WTC11 (cell line): ENCODE measurements around the gene KRTAP4-9. TPM values are rescaled to one million over a fixed set of nuclear protein-coding genes. Genes with fewer than 3 reads are reported as not detected.

ENCODE experiments used
- ATAC-seq: fragments of 200-7000 bp; cut with Tn5 transposase; 2 replicates; pipeline ENCODE4 v1.10.0; 2021; ENCODE audit warnings: mild to moderate bottlenecking, moderate library complexity
- CTCF ChIA-PET: fragments of 300-600 bp; sonication (Branson Sonifier 250); formaldehyde crosslinking; loops from one replicate; lab custom pipeline; 2021; ENCODE audit warnings: antibody characterized with exemption; lab: Charles Lee
- POLR2A ChIA-PET: fragments of 350-600 bp; sonication (Branson Sonifier 250); formaldehyde crosslinking; loops from one replicate; lab custom pipeline; 2021; ENCODE audit warnings: antibody characterized with exemption; lab: Charles Lee
- DNase-seq: peaks from one replicate; pipeline ENCODE4 v3.0.0; 2021; ENCODE audit warnings: low spot score
- H3K27ac Mint-ChIP-seq: 2 replicates; pipeline ENCODE4 v1.8.0; 2021; ENCODE audit warnings: mixed read lengths
- H3K27me3 Mint-ChIP-seq: 2 replicates; pipeline ENCODE4 v1.8.0; 2021; ENCODE audit warnings: low read depth, mild to moderate bottlenecking, moderate library complexity, mixed read lengths
- H3K36me3 Mint-ChIP-seq: 2 replicates; pipeline ENCODE4 v1.8.0; 2021; ENCODE audit warnings: mixed read lengths
- H3K4me1 Mint-ChIP-seq: 2 replicates; pipeline ENCODE4 v1.8.0; 2022; ENCODE audit warnings: mixed read lengths
- H3K4me3 Mint-ChIP-seq: 2 replicates; pipeline ENCODE4 v1.8.0; 2021; ENCODE audit warnings: mild to moderate bottlenecking, moderate library complexity, mixed read lengths
- H3K9me3 Mint-ChIP-seq: 2 replicates; pipeline ENCODE4 v1.8.0; 2021; ENCODE audit warnings: mixed read lengths
- ELF4 ChIP-seq: sonication (generic); formaldehyde crosslinking; IDR thresholded peaks from 2 replicates; pipeline ENCODE4 v1.8.1; 2022; ENCODE audit warnings: low read depth, mild to moderate bottlenecking, moderate library complexity, missing genetic modification reagents
- FOXJ3 ChIP-seq: sonication (generic); formaldehyde crosslinking; IDR thresholded peaks from 2 replicates; pipeline ENCODE4 v1.9.0; 2021; ENCODE audit warnings: missing genetic modification reagents, mild to moderate bottlenecking, borderline replicate concordance
- RELA ChIP-seq: sonication (generic); formaldehyde crosslinking; IDR thresholded peaks from 2 replicates; pipeline ENCODE4 v1.8.1; 2022; ENCODE audit warnings: missing genetic modification reagents, mild to moderate bottlenecking, borderline replicate concordance
- SMAD4 ChIP-seq: sonication (generic); formaldehyde crosslinking; IDR thresholded peaks from 2 replicates; pipeline ENCODE4 v1.8.0; 2022; ENCODE audit warnings: mild to moderate bottlenecking, missing genetic modification reagents
- TCF7 ChIP-seq: sonication (generic); formaldehyde crosslinking; IDR thresholded peaks from 2 replicates; pipeline ENCODE4 v1.8.0; 2022; ENCODE audit warnings: mild to moderate bottlenecking, low read depth, missing genetic modification reagents, moderate library complexity
- TEAD4 ChIP-seq: sonication (generic); formaldehyde crosslinking; IDR thresholded peaks from 2 replicates; pipeline ENCODE4 v1.8.0; 2022; ENCODE audit warnings: mild to moderate bottlenecking, missing genetic modification reagents
- ZNF671 ChIP-seq: fragments of 250-450 bp; sonication (Bioruptor Pico); IDR thresholded peaks from 2 replicates; pipeline ENCODE4 v1.8.0; 2021; ENCODE audit warnings: mild to moderate bottlenecking
- total RNA-seq: library from RNA; stranded (reverse); gene quantifications from 3 replicates; pipeline ENCODE4 v1.2.3, GENCODE V29; 2021
- TF ChIP-seq, protein P1 (sequence below): sonication (generic); formaldehyde crosslinking; IDR thresholded peaks from 2 replicates; pipeline ENCODE4 v1.8.0; 2023; ENCODE audit warnings: mild to moderate bottlenecking, missing genetic modification reagents
- TF ChIP-seq, protein P2 (sequence below): fragments of 250-450 bp; sonication (Bioruptor Pico); IDR thresholded peaks from 2 replicates; pipeline ENCODE4 v1.8.0; 2021; ENCODE audit warnings: mild to moderate bottlenecking
- TF ChIP-seq, protein P3 (sequence below): sonication (generic); formaldehyde crosslinking; IDR thresholded peaks from 2 replicates; pipeline ENCODE4 v1.8.1; 2023; ENCODE audit warnings: mild to moderate bottlenecking, missing genetic modification reagents
- TF ChIP-seq, protein P4 (sequence below): sonication (generic); formaldehyde crosslinking; IDR thresholded peaks from 2 replicates; pipeline ENCODE4 v1.8.1; 2022; ENCODE audit warnings: low read depth, mild to moderate bottlenecking, moderate library complexity, missing genetic modification reagents, borderline replicate concordance
- TF ChIP-seq, protein P5 (sequence below): fragments of 250-450 bp; sonication (Bioruptor Pico); IDR thresholded peaks from 2 replicates; pipeline ENCODE4 v1.9.0; 2021; ENCODE audit warnings: moderate library complexity, mild to moderate bottlenecking, inconsistent platforms, borderline replicate concordance
- TF ChIP-seq, protein P6 (sequence below): sonication (generic); formaldehyde crosslinking; IDR thresholded peaks from 2 replicates; pipeline ENCODE4 v1.8.1; 2023; ENCODE audit warnings: mild to moderate bottlenecking, missing genetic modification reagents, borderline replicate concordance
- TF ChIP-seq, protein P7 (sequence below): sonication (generic); formaldehyde crosslinking; conservative IDR thresholded peaks from 2 replicates; pipeline ENCODE4 v1.8.1; 2022; ENCODE audit warnings: mild to moderate bottlenecking, missing genetic modification reagents

KRTAP4-9 gene
- total RNA-seq, 1 experiment from 2014 or later = not detected

DNA sequence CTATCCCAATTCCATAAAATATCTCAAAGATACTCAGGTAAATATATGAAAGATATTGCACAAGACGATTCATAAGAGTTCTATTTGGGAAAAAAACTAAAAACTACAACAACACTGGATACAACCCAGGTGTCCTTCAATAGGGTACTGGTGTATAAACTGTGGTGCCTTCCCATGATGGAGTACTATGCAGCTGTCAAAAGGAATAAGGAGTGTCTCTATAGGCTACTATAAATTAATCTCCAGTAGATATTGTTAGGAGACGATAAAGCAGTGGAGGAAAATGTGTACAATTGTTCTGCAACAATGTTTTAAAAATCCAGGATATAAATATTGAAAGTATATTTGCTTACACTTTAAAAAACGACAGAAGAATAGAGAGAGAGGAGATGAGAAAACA lies 21.2 kb downstream of the KRTAP4-9 start (continued):
- TF ChIP-seq, protein P1, sequence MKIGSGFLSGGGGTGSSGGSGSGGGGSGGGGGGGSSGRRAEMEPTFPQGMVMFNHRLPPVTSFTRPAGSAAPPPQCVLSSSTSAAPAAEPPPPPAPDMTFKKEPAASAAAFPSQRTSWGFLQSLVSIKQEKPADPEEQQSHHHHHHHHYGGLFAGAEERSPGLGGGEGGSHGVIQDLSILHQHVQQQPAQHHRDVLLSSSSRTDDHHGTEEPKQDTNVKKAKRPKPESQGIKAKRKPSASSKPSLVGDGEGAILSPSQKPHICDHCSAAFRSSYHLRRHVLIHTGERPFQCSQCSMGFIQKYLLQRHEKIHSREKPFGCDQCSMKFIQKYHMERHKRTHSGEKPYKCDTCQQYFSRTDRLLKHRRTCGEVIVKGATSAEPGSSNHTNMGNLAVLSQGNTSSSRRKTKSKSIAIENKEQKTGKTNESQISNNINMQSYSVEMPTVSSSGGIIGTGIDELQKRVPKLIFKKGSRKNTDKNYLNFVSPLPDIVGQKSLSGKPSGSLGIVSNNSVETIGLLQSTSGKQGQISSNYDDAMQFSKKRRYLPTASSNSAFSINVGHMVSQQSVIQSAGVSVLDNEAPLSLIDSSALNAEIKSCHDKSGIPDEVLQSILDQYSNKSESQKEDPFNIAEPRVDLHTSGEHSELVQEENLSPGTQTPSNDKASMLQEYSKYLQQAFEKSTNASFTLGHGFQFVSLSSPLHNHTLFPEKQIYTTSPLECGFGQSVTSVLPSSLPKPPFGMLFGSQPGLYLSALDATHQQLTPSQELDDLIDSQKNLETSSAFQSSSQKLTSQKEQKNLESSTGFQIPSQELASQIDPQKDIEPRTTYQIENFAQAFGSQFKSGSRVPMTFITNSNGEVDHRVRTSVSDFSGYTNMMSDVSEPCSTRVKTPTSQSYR = no peak
- no peak for TF ChIP-seq TEAD4 (CRISPR knock-in tag)
- TF ChIP-seq RELA (CRISPR knock-in tag) = no peak
- TF ChIP-seq FOXJ3 (CRISPR knock-in tag) = no peak
- TF ChIP-seq, protein P2, sequence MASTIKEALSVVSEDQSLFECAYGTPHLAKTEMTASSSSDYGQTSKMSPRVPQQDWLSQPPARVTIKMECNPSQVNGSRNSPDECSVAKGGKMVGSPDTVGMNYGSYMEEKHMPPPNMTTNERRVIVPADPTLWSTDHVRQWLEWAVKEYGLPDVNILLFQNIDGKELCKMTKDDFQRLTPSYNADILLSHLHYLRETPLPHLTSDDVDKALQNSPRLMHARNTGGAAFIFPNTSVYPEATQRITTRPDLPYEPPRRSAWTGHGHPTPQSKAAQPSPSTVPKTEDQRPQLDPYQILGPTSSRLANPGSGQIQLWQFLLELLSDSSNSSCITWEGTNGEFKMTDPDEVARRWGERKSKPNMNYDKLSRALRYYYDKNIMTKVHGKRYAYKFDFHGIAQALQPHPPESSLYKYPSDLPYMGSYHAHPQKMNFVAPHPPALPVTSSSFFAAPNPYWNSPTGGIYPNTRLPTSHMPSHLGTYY (CRISPR knock-in tag) = no peak
- TF ChIP-seq, protein P3, sequence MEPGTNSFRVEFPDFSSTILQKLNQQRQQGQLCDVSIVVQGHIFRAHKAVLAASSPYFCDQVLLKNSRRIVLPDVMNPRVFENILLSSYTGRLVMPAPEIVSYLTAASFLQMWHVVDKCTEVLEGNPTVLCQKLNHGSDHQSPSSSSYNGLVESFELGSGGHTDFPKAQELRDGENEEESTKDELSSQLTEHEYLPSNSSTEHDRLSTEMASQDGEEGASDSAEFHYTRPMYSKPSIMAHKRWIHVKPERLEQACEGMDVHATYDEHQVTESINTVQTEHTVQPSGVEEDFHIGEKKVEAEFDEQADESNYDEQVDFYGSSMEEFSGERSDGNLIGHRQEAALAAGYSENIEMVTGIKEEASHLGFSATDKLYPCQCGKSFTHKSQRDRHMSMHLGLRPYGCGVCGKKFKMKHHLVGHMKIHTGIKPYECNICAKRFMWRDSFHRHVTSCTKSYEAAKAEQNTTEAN = no peak
- TF ChIP-seq SMAD4 (CRISPR knock-in tag) = no peak

DNA sequence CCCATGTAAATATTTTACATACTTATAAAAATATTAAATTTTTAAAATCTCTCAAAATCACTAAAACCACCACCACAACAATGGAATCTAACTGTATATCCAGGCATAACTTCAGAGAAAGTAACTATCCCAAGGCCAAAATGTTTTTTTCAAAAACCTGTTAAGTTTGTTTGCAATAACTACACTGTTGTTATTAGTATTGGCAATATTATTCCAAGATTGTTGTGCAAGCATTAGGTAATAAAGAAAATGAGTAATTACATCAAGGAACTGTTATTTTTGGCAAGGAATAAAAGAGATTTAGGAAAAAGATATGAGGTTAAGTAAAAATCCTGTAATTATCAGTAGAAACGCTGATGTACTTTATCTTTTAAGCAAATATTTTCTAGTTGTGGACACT lies 22.2 kb downstream of the KRTAP4-9 start:
- Mint-ChIP-seq H3K27ac (no peak overlapping the region), H3K4me3 (no peak overlapping the region), H3K27me3 (peaks cover 4% of the 10 kb centered on the region; the same call in 1 of the 2 replicates), H3K4me1 (peaks cover 5% of the 10 kb centered on the region), H3K9me3 (peaks cover 23% of the 10 kb centered on the region), H3K36me3 (peaks cover 5% of the 10 kb centered on the region)
- no peak for DNase-seq
- POLR2A ChIA-PET = no interaction called here
- TF ChIP-seq, protein P4, sequence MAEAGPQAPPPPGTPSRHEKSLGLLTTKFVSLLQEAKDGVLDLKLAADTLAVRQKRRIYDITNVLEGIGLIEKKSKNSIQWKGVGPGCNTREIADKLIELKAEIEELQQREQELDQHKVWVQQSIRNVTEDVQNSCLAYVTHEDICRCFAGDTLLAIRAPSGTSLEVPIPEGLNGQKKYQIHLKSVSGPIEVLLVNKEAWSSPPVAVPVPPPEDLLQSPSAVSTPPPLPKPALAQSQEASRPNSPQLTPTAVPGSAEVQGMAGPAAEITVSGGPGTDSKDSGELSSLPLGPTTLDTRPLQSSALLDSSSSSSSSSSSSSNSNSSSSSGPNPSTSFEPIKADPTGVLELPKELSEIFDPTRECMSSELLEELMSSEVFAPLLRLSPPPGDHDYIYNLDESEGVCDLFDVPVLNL (CRISPR knock-in tag) = no peak
- TF ChIP-seq TCF7 = no peak
- TF ChIP-seq ELF4 (CRISPR knock-in tag) = no peak
- TF ChIP-seq, protein P5, sequence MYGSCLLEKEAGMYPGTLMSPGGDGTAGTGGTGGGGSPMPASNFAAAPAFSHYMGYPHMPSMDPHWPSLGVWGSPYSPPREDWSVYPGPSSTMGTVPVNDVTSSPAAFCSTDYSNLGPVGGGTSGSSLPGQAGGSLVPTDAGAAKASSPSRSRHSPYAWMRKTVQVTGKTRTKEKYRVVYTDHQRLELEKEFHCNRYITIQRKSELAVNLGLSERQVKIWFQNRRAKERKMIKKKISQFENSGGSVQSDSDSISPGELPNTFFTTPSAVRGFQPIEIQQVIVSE (CRISPR knock-in tag) = no peak
- TF ChIP-seq, protein P6, sequence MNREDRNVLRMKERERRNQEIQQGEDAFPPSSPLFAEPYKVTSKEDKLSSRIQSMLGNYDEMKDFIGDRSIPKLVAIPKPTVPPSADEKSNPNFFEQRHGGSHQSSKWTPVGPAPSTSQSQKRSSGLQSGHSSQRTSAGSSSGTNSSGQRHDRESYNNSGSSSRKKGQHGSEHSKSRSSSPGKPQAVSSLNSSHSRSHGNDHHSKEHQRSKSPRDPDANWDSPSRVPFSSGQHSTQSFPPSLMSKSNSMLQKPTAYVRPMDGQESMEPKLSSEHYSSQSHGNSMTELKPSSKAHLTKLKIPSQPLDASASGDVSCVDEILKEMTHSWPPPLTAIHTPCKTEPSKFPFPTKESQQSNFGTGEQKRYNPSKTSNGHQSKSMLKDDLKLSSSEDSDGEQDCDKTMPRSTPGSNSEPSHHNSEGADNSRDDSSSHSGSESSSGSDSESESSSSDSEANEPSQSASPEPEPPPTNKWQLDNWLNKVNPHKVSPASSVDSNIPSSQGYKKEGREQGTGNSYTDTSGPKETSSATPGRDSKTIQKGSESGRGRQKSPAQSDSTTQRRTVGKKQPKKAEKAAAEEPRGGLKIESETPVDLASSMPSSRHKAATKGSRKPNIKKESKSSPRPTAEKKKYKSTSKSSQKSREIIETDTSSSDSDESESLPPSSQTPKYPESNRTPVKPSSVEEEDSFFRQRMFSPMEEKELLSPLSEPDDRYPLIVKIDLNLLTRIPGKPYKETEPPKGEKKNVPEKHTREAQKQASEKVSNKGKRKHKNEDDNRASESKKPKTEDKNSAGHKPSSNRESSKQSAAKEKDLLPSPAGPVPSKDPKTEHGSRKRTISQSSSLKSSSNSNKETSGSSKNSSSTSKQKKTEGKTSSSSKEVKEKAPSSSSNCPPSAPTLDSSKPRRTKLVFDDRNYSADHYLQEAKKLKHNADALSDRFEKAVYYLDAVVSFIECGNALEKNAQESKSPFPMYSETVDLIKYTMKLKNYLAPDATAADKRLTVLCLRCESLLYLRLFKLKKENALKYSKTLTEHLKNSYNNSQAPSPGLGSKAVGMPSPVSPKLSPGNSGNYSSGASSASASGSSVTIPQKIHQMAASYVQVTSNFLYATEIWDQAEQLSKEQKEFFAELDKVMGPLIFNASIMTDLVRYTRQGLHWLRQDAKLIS (CRISPR knock-in tag) = no peak
- TF ChIP-seq, protein P2 (CRISPR knock-in tag) = no peak
- no peak for TF ChIP-seq ZNF671 (CRISPR knock-in tag)
- TF ChIP-seq, protein P7, sequence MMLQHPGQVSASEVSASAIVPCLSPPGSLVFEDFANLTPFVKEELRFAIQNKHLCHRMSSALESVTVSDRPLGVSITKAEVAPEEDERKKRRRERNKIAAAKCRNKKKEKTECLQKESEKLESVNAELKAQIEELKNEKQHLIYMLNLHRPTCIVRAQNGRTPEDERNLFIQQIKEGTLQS = no peak
- CTCF ChIA-PET = interaction anchor here (0.8 kb wide), 1 partner anchor 164 kb away, joined by 3 read pairs; no protein-coding TSS in a partner anchor
- ATAC-seq = no peak
